Measurements from ENCODE around the gene PRKN. TPM values are rescaled to one million over a fixed set of nuclear protein-coding genes. Genes with fewer than 3 reads are reported as not detected.

The PRKN gene
- total RNA-seq, 1 donor from 2014 or later = 4.9 TPM

GRCh38 chr6:161941565-161941964 is 786.0 kb downstream of the PRKN start:
- no peaks in the 10 kb centered on the region for H3K9me3 ChIP-seq
- no peak overlapping the region for H3K27ac ChIP-seq
- no peak overlapping the region for H3K4me3 ChIP-seq
- DNase-seq (ENCODE audit: extremely low spot score in 2 of 2) = no peak
- no peak for TF ChIP-seq POLR2AphosphoS5 (IDR thresholded peaks at IDR 0.05; ENCODE audit: insufficient read depth in 1 of 2, low read depth in 1 of 2)
- no peak for TF ChIP-seq POLR2A (IDR thresholded peaks at IDR 0.05)
- no peak for TF ChIP-seq CTCF (IDR thresholded peaks at IDR 0.05)
- no peaks in the 10 kb centered on the region for H3K4me1 ChIP-seq
- intact Hi-C loops (cut with DNase I) = no loop called here
- H3K36me3 ChIP-seq = no peaks in the 10 kb centered on the region
- no peaks in the 10 kb centered on the region for H3K27me3 ChIP-seq

DNA sequence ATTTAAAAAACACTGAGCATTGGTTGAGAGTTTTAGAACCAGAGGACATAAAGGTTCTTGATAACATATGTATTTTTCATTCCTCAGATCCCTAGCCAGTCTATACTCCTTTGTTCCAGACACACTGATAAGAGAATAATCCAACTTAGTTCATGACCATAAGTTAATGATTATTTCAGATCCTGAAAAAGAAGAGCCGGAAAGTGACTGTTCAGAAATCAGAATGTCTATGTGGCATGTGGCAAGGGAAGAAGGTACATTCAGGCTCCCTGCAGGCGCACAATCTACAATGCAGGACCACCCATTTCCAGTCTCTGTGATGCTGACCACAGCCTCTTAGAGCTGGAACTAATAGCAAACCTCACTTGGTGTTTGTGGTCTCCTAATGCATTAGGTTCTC is 787.0 kb downstream of the PRKN start:
- no peaks in the 10 kb centered on the region for H3K36me3 ChIP-seq
- no peaks in the 10 kb centered on the region for H3K27me3 ChIP-seq
- no peak overlapping the region for H3K27ac ChIP-seq
- TF ChIP-seq CTCF (IDR thresholded peaks at IDR 0.05) = no peak
- no peak for TF ChIP-seq POLR2AphosphoS5 (IDR thresholded peaks at IDR 0.05; ENCODE audit: insufficient read depth in 1 of 2, low read depth in 1 of 2)
- TF ChIP-seq POLR2A (IDR thresholded peaks at IDR 0.05) = no peak
- no peaks in the 10 kb centered on the region for H3K4me1 ChIP-seq
- no peak overlapping the region for H3K4me3 ChIP-seq
- no peaks in the 10 kb centered on the region for H3K9me3 ChIP-seq
- intact Hi-C loops (cut with DNase I) = no loop called here
- no peak for DNase-seq (ENCODE audit: extremely low spot score in 2 of 2)

DNA sequence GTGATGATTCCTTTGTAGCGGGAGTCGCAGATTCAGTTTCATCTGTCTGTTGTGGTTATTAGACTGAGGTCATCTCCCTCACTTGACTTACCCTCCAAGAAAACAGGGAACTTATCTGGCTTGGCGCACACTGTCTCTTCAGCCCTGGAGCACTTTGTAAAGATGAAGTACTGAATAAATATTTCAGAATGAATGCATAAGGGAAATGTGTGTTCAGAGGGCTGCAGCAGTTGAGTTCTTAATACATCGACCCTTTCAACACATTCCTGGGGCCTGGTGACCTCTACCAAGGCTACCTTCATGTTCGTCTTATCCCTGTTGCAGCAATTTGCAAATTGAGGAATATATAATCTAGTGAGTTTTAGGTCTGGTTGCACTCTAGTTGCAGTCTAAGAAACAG is 801.2 kb downstream of the PRKN start:
- no peak for TF ChIP-seq CTCF (IDR thresholded peaks at IDR 0.05)
- no peak for TF ChIP-seq POLR2A (IDR thresholded peaks at IDR 0.05)
- TF ChIP-seq POLR2AphosphoS5 (IDR thresholded peaks at IDR 0.05; ENCODE audit: insufficient read depth in 1 of 2, low read depth in 1 of 2) = no peak
- intact Hi-C loops (cut with DNase I) = no loop called here
- Histone ChIP-seq H3K27ac (no peak overlapping the region), H3K9me3 (no peaks in the 10 kb centered on the region), H3K4me1 (no peaks in the 10 kb centered on the region), H3K4me3 (no peak overlapping the region), H3K36me3 (no peaks in the 10 kb centered on the region), H3K27me3 (no peaks in the 10 kb centered on the region)
- DNase-seq (ENCODE audit: extremely low spot score in 2 of 2) = no peak

DNA sequence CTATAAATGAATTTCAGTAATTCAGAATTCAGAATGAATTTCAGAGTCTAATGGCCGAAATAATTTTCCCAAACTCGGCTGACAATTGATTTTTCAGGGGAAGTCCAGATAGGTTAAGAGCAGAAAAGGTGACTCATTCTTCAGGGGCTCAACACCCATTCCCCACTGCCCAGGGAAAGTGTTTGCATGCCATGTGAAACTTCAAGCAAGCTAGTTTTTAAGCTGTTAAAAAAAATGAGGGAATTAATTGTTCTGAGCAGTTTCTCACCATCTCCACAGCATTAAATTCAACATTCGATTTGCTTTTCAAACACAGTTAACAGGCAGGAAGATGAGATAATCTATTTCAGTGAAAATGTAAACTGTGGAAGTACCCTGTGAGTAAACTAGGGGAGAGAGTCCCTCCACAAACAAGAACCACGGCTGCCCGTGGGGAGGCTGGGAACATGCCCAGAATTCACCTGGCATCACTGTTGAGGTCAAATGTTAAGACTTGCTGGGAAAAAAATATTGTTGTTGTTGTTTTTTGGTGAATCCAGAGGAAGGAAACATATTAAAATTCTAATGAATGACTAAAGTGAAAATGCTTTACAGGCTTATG is 803.0 kb downstream of the PRKN start:
- H3K9me3 ChIP-seq = no peaks in the 10 kb centered on the region
- no peak overlapping the region for H3K27ac ChIP-seq
- intact Hi-C loops (cut with DNase I) = no loop called here
- no peaks in the 10 kb centered on the region for H3K36me3 ChIP-seq
- H3K4me3 ChIP-seq = no peak overlapping the region
- no peak for DNase-seq (ENCODE audit: extremely low spot score in 2 of 2)
- TF ChIP-seq POLR2AphosphoS5 (IDR thresholded peaks at IDR 0.05; ENCODE audit: insufficient read depth in 1 of 2, low read depth in 1 of 2) = no peak
- TF ChIP-seq POLR2A (IDR thresholded peaks at IDR 0.05) = no peak
- no peak for TF ChIP-seq CTCF (IDR thresholded peaks at IDR 0.05)
- no peaks in the 10 kb centered on the region for H3K4me1 ChIP-seq
- H3K27me3 ChIP-seq = no peaks in the 10 kb centered on the region

DNA sequence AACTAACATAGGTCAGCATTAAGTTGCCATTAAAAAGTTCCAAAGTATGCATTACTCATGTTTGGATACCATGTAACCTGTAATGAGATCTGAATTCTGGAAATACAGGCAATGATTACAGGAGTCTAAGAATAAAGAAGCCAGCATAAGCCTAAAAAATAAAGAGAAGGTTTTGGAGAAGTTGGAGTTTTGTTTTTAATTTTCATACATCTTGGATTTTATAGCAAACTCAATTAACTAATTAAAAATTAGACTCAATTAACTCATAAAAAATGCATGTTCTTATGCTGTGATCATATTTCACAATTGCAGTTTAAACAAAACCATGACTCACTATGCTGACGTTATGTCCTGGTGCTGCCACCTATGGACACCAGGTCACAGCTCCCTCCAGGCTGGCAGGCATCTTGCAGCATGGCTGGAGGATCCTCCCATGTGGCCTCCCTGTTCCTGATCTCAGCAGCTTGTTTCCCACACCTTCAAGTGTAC is 804.9 kb downstream of the PRKN start:
- H3K36me3 ChIP-seq = no peaks in the 10 kb centered on the region
- no peak overlapping the region for H3K27ac ChIP-seq
- no peaks in the 10 kb centered on the region for H3K9me3 ChIP-seq
- intact Hi-C loops (cut with DNase I) = no loop called here
- TF ChIP-seq CTCF (IDR thresholded peaks at IDR 0.05) (no peak), POLR2A (IDR thresholded peaks at IDR 0.05) (no peak), POLR2AphosphoS5 (IDR thresholded peaks at IDR 0.05; ENCODE audit: insufficient read depth in 1 of 2, low read depth in 1 of 2) (no peak)
- DNase-seq (ENCODE audit: extremely low spot score in 2 of 2) = no peak
- no peaks in the 10 kb centered on the region for H3K4me1 ChIP-seq
- no peak overlapping the region for H3K4me3 ChIP-seq
- no peaks in the 10 kb centered on the region for H3K27me3 ChIP-seq
